NB4 (cell line): ENCODE measurements around the gene RAB38.
A peak's percentile ranks its signal among the peaks of the same experiment; 100 is the strongest.

Experiments
- DNase-seq: peaks from one replicate; pipeline ENCODE4 v3.0.0; 2010; ENCODE audit warnings: low read depth
- H3K4me3 ChIP-seq: one replicate; pipeline ENCODE4 v1.5.1; 2011; ENCODE audit warnings: mild to moderate bottlenecking, low read depth, low read length, moderate library complexity
- CTCF ChIP-seq: IDR thresholded peaks from one replicate; pipeline ENCODE4 v1.5.1; 2012; ENCODE audit warnings: low read depth, low read length
- MAX ChIP-seq: IDR thresholded peaks from 2 replicates; pipeline ENCODE4 v1.6.1; 2011; ENCODE audit warnings: low read depth, low read length
- MYC ChIP-seq: IDR thresholded peaks from 2 replicates; pipeline ENCODE4 v1.6.1; 2011; ENCODE audit warnings: low read depth, low read length
- POLR2A ChIP-seq: IDR thresholded peaks from 2 replicates; pipeline ENCODE4 v1.6.1; 2011; ENCODE audit warnings: mild to moderate bottlenecking; ENCODE audit not compliant: insufficient read length; ENCODE audit errors: extremely low read depth

Gene RAB38

DNA sequence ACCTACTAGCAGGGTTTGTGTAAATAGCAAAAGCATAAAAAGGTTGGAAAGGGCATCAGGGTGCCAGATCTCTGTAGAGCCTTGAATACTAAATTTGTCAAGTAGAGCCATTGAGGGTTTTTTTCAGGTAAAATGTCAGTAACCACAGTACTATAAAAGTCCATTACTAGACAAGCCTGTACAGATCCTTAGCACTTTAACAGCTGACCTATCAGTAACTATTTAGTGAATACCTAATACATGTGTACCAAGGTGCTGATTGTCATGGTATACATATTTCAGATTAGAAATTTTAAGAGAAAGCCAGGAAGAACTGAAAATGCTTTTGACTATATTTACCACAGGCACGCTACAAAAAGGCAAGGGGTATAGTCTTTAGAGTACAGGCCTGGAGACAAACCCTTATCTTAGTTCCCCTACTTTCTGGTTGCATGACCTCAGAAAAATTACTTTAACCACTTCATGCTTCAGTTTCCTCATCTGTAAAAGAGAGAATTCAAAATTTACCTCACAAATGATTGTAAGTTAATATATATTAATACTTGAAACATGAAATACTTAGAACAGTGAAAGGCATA, 57.9 kb downstream of the RAB38 start:
- DNase-seq, result no peak
- TF ChIP-seq MAX (no peak), MYC (no peak), POLR2A (no peak), CTCF (no peak)
- no peak overlapping the region for H3K4me3 ChIP-seq

DNA sequence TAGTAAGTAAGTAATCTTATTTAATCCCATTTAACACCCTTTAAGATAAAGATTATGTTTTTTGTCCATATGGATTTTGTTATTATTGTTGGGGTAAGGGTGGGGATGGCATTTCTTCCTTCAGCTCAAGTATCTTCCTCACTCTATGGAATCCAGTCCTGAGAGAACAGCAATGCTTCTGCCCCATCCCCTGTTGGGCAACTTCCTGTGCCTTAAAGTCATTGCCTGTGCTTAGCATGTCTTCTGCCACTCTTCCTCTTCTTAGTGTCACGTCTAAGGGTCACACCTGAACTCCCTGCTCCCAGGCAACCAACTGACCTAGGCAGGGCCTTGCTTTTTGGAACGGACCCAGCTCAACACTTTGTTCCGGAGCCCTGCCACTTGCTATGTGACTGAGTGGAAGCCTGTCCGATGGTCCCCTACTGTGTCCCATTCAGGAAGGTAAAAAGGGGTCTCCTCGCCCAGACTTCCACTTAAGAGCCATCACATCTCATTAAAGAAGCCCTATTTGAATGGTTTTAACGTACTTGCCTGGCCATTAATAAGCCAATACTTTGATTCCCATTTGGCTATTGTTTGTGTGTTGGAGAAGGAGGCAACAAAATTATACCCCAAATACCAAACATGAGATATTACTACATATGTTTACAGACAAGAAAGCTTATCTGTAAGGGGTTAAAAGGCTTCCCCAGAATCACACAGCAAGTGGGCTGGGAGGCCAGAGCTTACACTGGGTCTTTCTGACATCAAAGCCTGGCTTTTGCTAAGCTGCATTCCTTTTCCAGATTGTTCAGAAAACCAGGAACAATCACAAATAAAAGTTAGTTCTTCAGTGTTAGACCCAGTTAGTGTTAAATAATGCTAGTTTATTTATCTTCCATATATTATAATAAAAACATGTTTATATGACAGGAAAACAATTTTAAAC, 59.2 kb downstream of the RAB38 start:
- DNase-seq, result peak; percentile 65
- peak; percentile 52; the same call in 1 of the 2 replicates for TF ChIP-seq MYC
- no peak for TF ChIP-seq CTCF
- no peak for TF ChIP-seq MAX
- H3K4me3 ChIP-seq, result no peak overlapping the region

DNA sequence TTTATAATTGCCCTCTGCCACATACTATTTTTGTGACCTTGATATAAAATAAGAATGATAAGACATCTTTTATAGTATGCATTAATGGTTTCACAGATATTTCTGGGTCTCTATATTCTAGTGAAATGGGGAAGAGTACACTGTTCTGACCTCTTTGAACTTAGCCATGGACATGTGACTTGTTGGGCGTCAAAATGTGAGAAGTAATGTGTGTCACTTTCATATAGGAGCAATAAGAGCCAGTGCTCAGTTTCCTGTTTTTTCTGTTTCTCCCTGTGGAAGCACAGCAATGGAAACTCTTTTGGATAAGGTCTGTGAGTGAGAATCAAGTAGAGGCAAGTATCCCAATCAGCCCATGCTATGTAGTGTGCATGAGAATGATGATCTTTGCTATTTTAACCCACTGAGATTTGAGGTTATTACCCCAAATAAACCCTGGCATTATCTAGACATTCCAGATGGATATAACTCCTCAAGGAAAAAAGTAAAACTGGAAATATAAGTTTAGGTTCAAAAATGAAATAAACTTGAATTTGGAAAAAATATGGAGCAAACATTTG, 60.7 kb downstream of the RAB38 start:
- no peak for DNase-seq
- H3K4me3 ChIP-seq, result no peak overlapping the region
- TF ChIP-seq POLR2A, result no peak
- no peak for TF ChIP-seq MYC
- TF ChIP-seq CTCF, result no peak
- TF ChIP-seq MAX, result no peak

- no peak overlapping the region for H3K4me3 ChIP-seq
- no peak for TF ChIP-seq POLR2A
- no peak for TF ChIP-seq MAX
- no peak for TF ChIP-seq CTCF
Measured at GRCh38 chr11:88106666-88107065, 68.6 kb downstream of the RAB38 start.

GRCh38 chr11:88105951-88106350, 69.3 kb downstream of the RAB38 start:
- H3K4me3 ChIP-seq, result no peak overlapping the region
- DNase-seq, result no peak
- no peak for TF ChIP-seq MAX
- no peak for TF ChIP-seq CTCF
- TF ChIP-seq MYC, result no peak
- TF ChIP-seq POLR2A, result no peak

More at GRCh38 chr11:88106666-88107065, 68.6 kb downstream of the RAB38 start:
- no peak for DNase-seq
